Measurements from ENCODE around the gene ITM2C.

The ITM2C gene

DNA sequence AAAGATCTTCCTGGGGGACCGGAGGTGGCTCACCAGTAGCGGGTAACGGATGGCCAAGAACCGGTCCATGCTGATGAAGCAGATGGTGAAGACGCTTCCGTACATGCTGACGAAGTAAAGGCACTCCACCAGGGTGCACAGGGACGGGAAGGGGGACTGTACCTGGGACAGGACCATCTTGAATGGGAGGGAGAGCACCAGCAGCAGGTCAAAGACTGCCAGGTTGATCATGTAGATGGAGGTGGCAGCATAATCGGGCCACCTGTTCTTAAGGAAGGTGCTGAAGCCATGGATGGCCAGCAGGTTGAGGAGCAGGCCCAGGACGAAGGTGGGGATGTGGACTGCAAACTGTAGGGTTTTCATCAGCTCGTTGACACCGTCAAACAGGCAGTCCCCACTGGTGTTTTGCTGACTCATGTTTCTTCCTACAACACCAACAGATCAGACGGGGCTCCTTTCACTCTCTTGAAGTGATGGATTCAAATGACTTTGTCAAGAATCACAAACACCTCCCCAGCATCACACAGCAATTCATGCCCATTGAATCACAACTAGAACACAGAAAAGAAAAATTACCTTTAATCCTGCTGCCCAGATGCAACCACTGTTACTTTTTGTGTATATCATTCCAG, 45.9 kb downstream of the ITM2C start:
- DNase-seq = no peak

DNA sequence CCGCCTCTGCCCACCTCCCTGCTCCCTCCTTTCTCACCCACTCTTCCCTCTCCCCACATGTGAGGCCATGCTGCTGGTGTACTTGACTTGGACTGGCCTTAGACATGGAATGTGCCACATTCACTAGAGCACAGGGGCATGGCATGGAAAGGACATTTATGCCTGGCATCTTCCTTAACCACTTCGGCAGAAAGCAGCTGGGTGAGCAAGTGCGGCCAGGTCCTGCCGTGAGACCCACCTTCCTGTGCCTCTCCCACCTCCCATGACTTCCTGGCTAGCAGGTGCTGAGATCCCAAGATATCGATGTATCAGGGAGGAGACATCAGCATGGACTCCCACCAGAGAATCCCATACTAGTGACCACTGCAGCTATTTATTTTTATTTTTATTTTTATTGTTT, 47.3 kb downstream of the ITM2C start:
- DNase-seq = no peak

DNA sequence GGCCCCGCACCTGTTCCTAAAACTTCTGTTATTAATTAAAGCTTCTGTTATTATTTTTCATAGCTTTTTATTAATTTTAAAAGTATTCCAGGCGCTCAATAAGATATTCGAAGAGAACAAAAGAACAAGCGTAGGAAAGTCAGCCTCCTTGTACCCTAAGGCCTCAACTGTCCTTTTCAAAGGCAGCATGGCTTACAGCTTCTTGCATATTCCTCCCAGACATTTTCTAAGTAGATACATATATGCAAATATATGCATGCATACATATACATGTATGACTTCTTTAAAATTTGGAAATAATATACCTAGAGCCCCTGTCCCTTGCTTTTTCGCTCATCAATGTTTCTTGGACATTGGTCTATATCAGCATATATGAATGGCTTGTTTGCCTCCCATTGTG, 48.0 kb downstream of the ITM2C start:
- DNase-seq = no peak

DNA sequence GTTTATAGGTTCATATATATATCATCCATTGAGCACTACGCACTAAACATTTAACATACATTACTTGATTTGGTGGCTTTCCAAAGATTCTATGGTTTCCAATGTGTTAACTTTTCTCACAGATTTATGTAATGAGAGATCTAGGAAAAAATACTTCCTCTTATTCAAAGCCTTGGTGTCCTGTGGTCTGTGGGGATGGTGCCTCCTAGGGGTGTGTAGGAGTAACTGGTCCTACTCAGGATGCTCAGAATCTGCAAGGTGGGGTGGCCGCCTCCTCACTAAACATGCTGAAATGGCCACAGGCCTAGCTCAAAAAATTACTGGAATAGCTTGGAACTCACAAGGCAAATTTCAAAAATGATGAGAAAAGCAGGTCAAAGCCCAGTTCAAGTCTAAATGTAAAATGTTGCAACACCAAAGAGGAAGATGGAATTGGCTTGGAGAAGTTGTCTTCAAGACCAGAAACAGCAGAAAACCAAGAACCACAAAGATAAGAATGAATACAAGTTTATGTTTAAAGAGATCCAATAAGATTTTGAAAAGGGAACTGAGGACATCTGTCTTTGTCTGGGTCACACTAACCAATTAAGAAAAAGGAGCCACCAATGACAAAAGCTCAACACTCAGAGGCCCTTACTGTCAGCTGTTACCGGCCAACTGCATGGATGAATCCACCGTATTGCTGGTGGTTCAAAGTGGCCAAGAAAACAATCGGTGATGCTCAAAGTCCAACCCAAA, 48.8 kb downstream of the ITM2C start:
- DNase-seq = no peak

DNA sequence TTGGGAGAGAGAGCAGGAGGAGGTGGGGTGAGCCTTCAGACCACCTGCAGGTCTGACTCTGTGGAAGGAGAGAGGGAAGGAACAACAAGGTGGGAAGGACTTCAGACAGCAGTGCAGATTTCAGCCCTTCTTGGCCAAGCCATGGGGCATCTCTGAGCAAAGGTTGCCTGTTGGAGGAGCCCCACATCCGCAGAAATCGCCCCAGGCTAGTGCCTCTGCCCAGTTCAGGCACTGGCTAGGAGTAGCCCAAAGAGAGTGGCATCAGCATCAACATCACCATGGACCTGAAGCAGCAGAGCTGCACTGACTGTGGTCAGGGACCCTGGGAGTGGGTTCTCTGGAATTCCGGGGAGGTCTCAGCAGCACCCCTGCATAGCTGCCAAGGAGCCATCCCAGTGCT, 50.1 kb downstream of the ITM2C start:
- no peak for DNase-seq

DNA sequence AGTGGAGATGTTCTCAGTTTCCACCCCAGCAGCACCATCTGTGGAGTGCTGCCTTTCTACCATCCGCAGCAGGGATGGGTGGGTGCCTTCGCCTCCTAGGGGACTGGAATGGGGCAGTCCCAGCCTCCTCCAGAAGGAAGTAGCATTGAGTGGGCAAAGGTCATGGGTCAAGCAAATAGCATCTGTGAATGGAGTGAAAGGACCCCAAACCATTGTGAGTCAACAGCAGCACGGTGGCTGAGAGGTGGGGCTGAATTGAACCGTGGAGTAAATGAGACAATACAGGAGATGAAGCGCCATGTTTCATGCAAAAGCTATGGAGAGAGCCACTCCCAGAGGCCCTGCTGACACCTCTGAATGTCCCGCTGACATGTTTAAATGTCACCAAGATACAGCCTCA, 50.6 kb downstream of the ITM2C start:
- no peak for DNase-seq

DNA sequence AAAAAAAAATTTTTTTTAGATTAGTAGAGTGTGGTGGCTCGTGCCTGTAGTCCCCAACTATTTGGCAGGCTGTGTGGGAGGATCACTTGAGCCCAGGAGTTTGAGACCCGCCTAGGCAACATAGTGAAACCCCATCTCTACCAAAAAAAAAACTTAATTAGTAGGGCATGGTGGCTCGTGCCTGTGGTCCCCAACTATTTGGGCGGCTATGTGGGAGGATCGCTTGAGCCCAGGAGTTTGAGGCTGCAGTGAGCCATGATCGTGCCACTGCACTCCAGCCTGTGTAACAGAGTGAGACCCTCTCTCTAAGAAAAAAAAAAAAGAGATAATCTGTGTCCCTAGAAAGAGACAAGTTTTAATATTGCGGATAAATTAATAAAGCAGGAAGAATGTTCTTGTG, 51.5 kb downstream of the ITM2C start:
- no peak for DNase-seq

DNA sequence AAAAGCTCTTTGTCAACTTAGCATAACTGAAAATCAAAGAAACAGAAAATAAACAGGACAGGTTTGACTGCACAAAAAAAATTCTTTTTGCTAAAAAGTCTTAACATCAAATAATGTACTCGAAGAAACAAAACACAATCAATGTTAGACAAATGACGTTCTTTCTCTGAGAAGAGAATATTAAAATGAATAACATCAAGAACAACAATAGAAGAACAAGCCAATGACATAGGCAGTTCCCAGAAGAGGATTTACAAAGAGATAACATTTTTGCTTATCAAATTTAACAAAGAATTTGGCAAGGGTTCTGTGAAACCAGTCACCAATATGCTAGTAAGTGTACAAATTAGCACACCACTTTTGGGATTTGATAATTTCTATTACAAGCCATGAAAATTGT, 54.5 kb downstream of the ITM2C start:
- DNase-seq = no peak

DNA sequence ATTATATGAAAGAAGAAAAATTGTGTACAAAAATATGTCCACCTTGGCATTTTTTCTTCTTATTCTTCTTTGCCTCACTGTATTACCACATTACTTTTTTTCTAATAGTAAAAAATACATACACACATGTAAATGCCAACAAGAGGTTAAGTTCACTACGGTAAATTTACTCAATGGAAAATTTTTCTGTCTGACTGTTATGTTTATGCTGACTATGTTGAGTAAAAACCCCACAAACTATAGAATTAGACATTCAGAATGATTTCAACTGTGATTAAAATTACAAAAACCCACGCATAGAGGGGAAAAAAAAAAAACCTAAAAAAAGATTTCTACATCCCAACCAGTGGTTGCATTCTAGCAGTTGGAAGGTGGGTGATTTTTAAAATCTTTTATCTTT, 54.9 kb downstream of the ITM2C start:
- DNase-seq = no peak

DNA sequence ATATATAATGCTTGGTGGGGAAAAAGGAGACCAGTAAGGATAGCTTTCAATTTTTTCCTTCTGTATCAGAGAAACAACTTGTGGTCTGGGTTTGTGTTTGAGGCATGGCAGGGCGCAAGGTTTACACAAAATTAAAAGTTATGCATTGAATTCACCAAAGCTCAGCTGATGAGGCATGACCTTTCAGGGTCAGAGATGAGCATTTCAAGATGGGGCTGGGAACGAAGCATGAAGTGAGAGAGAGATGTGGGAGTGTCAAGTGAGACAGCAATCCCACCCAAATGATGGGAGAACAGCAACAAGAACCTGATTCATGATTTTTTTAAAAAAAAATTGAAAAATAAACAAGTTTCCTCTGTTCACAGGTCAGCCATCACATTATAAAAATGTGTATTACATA, 55.4 kb downstream of the ITM2C start:
- DNase-seq = no peak

DNA sequence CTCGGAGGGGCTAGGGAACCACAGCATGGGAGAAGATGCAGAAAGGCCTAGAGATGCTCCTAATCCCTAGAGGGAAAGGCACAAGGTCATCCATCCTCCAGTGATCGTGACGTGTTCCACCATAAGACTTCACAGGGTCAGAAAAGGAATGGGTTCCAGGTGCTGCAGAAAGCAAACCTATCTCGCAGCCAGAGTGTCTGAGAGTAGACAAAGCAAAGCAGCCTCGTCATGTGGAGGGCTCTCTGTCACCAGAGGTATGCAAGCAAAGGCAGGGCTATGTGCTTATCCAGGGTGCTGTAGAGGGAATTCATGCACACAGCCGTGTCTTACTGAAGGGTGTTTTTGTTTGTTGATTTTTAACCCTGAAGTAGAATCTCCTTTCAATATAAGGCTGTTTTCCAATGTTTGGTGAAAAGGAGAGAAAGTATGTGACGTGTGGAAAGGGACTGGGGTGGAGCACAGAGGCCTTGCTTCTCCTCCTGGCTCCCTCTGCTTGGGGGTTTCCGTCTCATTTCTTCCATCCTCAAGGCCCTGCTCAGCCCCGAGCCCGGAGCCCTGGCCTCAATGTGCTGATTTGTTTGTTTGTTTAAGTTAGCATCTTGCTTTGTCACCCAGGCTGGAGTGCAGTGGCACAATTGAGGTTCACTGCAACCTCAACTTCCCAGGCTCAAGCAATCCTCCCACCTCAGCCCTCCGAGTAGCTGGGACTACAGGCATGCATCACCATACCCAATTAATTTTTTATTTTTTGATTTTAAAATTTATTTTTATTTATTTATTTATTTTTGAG, 57.3 kb downstream of the ITM2C start:
- no peak for DNase-seq

DNA sequence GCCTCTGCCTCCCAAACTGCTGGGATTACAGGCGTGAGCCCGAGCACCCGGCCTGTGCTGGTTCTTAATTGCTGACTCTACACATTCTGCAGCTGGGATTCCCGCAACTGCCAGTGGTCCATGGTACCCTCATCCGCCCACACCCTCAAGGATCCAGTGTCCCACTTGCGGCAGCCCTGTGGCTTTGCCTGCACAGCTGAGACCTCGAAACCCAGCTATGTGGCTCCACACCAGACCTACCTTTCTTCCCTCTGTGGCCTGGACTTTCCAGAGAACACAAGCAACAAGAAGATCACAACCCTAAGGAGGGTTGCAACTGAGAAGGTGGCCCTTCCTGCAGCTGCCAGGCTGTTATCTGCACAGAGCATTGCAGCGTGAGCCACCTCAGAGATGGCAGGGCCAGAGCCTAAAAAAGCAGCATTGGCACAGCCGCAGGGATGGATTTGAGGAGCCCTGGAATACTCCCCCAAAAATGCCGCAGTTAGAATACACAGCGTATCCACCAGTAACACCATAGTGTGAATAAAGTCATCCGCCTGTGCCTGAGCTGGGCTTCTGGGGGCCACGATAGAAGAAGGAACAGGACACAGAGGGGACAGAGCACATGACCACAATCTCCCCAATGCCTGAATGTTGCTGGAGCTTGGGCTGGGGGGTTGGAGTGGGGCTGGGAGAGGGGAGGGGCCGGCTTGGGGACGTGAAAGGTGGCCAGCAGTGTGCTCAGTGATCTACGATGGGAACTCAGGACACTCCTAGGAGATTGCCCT, 58.4 kb downstream of the ITM2C start:
- no peak for DNase-seq

DNA sequence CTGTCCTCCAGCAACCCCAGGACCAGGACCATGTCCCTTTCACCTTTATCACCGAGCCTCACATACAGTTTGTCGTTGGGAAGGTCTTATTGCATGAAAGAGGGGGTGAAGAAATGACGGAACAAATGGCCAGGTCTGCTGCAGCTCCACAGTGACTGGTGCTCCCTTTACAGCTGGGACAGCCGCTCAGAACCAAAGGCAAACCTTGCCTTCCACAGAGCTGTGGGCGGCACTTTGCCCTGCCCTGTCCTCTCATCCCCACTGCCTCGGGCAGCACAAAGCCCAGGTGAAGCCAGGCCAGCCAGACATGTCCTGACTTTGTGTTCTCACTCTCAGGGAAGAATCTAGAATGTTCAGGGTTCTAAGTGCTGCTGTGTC, 59.3 kb downstream of the ITM2C start:
- no peak for DNase-seq

DNA sequence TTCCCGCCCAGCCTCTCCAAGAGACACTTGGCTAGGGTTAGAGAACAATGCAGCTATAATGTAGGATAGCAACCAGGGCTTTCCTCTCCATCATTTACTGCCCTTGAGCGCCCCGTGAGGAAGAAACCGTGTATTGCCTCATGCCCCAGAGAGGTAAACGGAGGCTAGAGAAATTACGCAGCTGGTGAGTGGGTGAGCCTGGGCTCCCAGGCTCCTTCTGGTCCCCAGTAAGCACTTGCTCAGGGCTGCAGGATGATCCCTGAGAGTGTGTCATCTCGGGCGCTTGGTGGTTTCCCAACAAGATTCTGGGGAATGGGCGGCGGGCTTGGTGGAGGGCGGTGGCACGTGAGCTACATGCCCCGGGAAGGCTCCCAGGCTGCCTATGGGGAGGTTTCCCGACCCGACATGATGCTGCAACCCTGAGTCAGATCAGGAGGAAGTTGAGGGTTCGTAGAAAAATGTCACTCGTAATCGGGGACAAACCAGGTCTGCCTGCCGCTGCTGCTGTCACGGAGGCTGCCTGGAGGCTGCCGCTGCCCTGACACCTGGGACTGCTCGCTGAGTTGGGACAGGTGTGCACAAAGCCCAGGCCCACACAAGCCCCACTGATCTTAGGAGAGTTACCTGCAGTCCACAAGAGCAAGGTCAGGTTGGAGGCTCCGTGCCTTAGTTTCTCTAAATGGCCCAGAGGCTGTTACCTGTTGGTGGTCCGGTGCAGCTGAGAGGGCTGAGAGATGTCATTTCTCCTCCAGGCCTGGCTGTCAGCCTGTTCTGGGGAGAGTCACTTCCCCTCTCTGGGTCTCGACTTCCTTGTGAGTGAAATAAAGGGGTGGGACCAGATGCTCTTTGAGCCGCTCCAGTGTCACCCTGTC, 60.0 kb downstream of the ITM2C start, which contains the start of gene GPR55:
Gene GPR55, minus strand, starts transcription at position 773 of the 872 bp plus-strand sequence. CDS start 14,280 bp downstream, outside the sequence.
- no peak for DNase-seq

DNA sequence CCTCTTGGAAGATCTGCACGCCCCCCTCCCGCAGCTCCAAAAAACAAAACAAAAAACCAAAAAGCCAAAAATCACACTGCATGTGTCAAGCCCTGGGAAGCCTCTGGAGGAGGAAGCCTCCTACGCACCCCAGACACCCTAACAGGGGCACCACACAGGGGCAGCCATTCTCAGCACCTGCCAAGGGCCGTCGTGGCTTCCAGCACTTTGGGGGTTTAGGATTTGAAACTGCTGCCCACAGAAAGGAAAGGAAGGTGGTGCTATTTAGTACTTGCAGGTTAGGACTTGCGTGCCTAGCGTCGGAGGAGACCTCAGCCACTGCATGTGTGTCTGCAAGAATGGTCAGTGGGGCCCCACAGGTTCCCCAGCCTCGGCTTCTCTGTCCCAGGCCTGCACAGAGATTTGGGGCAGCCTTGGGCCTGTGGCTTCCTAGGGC, 60.7 kb downstream of the ITM2C start:
- no peak for DNase-seq

DNA sequence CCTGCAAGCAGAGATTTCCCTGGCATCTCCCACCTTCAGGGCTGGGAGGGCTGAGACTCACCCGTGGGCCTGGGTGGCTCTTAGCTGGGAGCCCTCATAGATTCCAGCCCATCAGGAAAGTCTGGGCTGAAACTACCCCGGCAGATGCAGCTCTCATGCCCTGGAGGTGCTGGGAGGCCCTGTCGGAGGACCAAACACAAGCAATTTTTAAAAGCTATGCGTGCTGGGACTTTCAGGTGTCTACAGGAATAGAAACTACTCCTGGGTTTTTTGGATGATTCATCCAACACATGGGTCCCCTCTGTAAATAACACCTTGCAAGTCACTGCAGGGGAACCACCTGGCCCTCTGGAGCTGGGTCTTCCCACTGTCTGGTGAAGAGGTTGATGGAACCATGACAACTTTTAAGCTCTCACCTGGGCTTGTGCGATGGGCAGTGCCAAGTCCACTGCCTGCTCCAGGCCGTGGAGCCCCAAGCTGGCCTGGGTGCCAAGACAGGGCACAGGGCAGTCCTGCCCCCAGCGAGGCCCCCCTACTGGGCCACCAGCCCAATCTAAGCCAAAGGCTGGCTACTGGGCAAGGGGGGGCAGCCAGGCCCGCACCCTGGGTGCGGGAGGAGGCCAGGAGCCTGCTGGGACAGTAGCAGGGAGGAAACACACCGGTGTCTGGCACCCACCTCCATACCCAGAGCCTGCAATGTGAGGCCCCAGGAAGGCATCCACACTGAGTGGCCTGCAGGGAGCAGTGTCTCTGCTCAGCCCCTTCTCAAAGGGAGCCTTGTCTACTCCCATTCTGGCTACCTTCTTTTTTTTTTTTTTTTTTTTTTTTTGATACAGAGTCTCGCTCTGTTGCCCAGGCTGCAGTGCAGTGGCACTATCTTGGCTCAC, 61.4 kb downstream of the ITM2C start:
- no peak for DNase-seq

DNA sequence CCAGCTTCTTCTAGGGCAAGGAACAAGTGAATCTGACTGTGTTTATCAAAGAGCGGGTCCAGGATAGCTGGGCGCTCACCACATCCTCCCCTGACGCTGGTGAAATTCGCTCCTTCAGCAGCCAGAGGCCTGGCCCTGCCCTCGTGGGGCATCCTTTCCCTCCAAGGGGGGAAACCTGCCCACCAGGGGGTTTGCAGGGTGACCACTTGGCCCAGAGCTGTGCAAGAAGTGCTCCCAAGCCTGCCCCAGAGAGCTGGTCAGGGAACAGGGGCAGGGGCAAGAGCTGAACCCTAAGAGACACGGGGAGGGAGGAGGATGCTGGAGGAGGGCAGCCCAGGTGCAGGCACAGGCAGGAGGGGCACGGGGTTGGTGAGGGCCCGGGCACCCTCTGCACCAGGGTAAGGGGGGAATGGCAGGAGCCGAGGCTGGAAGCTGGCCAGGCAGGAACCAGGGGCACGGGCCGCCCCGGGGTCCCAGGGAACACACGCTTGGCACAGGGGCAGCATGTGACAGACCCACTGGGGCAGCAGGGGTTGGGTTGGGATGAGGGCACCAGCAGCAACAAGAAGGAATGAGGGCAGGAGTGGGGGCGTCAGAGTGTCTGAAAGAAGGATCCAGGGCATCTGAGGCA, 63.1 kb downstream of the ITM2C start:
- no peak for DNase-seq

Data from NCI-H187 treated with DMSO at 0.1 percent for 48 hours (cell line).